Heart right ventricle (tissue), 16 donors: Measurements from ENCODE around the gene NPAS3. TPM values are rescaled to one million over a fixed set of nuclear protein-coding genes. Genes with fewer than 3 reads are reported as not detected.

Experiments used
- ATAC-seq, 8 donors: fragments of 200-7000 bp; cut with Tn5 transposase; one replicate each; pipeline ENCODE4 v1.9.1; 2020; ENCODE audit warnings: mild to moderate bottlenecking in 8 of 8, moderate library complexity in 8 of 8, moderate number of reproducible peaks in 1 of 8
- DNase-seq, 2 donors: peaks; one replicate each; pipeline ENCODE4 v3.0.0-alpha.2; 2020
- H3K27ac ChIP-seq, 10 donors: fragments of 200-600 bp; sonication (generic) in 2 of 10; one replicate each; pipeline versions ENCODE4 v1.5.0 to v1.8.0; 2020 to 2022; ENCODE audit warnings: mild to moderate bottlenecking in 3 of 10
- H3K27me3 ChIP-seq, 7 donors: fragments of 200-600 bp; one replicate each; pipeline ENCODE4 v1.8.0; 2021 to 2022; ENCODE audit warnings: mild to moderate bottlenecking in 2 of 7
- H3K36me3 ChIP-seq, 9 donors: fragments of 200-600 bp; sonication (generic) in 1 of 9; one replicate each; pipeline versions ENCODE4 v1.5.0 to v1.8.0; 2020 to 2022; ENCODE audit warnings: mild to moderate bottlenecking in 2 of 9
- H3K4me1 ChIP-seq, 9 donors: fragments of 200-600 bp; sonication (generic) in 1 of 9; one replicate each; pipeline versions ENCODE4 v1.5.0 to v1.8.0; 2020 to 2022; ENCODE audit warnings: mild to moderate bottlenecking in 4 of 9
- H3K4me3 ChIP-seq, 10 donors: fragments of 200-600 bp; sonication (generic) in 2 of 10; one replicate each; pipeline versions ENCODE4 v1.5.0 to v1.8.0; 2020 to 2022; ENCODE audit warnings: mild to moderate bottlenecking in 7 of 10, moderate library complexity in 2 of 10
- H3K9me3 ChIP-seq, 11 donors: fragments of 200-600 bp in 10 of 11; sonication (generic) in 2 of 11; one replicate each; pipeline versions ENCODE4 v1.5.0 to v1.8.0; 2013 to 2022; ENCODE audit warnings: mild to moderate bottlenecking in 2 of 11, control low read depth in 1 of 11, moderate library complexity in 1 of 11
- WGBS, 2 donors: extraction: QIAGEN DNeasy Blood & Tissue Kit; methylation state at CpG; one replicate each; pipeline ENCODE4 v1.1.7; 2013; ENCODE audit warnings: inconsistent platforms in 1 of 2; 5-methylcytosine and 5-hydroxymethylcytosine counted together
- intact Hi-C, 10 donors: fragments of 100-400 bp; cut with DNase I; formaldehyde crosslinking; loops; one replicate each; pipeline versions ENCODE4 v1.11.1 to v1.14.2; 2022
- polyA plus RNA-seq, 2 donors: library from polyadenylated mRNA; stranded (reverse); fragments of 200-250 nt; gene quantifications; one replicate each; pipeline ENCODE4 v1.2.3, GENCODE V29; 2013
- total RNA-seq, 10 donors: library from RNA; stranded (reverse); fragmentation: NEBNext Ultra II Directional in 3 of 10; extraction: Animal tissue kit (Norgen Biotek cat#: 25700) in 3 of 10; gene quantifications; one replicate each; pipeline versions ENCODE4 v1.2.1 to v1.2.4, GENCODE V29; 2021 to 2023
- TF ChIP-seq, protein P1 (sequence below), 9 donors: fragments of 200-600 bp; sonication (generic) in 2 of 9; IDR thresholded peaks; one replicate each; pipeline versions ENCODE4 v1.5.0 to v1.8.0; 2021 to 2022; ENCODE audit warnings: antibody characterized with exemption in 9 of 9, mild to moderate bottlenecking in 5 of 9, moderate library complexity in 1 of 9
- donor health status: Arrhythmogenic right ventricular cardiomyopathy.
- donor health status: ischemic (EF 13 %, LVEDD 7.1; RV severe dilation, severe dysfunction).
- donor health status: healthy with polysubstance abuse.
- donor health status: DM: no; HTN: yes; CAD: no.
- donor health status: DM: no; HTN: no; CAD: no.
- donor health status: ischemic (EF 25% LVEDD 6.9; RV normal size, moderate dysfunction).
- donor health status: ischemic (EF 25% LVEDD 5.7; RV mildly dilated, moderate dysfunction).
- donor health status: healthy.
- donor health status: DM: yes; HTN: yes; CAD: no.
- donor health status: Ischemic cardiomyopathy.
- donor health status: ischemic (EF 35%, LVEDD 5.7; RV mildly dilated, moderate dysfunction).
- donor health status: nonischemic (EF 11% LVEDD 7.7; RV severe dilation, severe dysfunction).
- donor health status: DM: yes; HTN: yes; CAD: no.
- donor health status: PGD.
- donor health status: ischemic (EF 29% LVEDD 5.4; RV normal size, mild dysfunction).
- donor health status: nonischemic (EF 23%, LVEDD 6.1; RV moderate dilation, normal function).

Gene NPAS3
- total and polyA plus RNA-seq, 12 donors: 0.12 to 2.8 (median 0.99) TPM

DNA sequence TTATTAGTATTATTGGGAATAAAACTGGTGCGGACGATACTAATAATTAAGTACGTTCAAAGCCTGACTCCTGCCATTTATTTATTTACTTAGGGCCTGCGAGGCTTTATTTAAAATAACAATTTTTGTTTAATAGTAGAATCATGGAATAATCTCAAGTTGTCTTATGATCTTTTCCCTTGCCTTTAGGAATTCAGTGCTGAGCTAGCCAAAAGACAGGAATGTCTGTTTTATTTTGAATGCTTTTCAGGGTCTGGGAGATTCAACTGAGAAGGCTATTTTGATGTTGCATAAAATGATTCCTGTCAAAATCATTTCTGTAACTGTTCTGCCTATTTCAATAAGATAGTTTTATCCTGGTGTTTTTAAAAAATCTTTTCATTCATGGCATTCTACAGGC, 522.4 kb downstream of the NPAS3 start:
- no peaks in the 10 kb centered on the region for H3K36me3 ChIP-seq
- 71 to 82% methylated on average over 4 of the region's 4 CpGs for WGBS, 2 donors
- no peak overlapping the region for H3K27ac ChIP-seq
- TF ChIP-seq, protein P1, sequence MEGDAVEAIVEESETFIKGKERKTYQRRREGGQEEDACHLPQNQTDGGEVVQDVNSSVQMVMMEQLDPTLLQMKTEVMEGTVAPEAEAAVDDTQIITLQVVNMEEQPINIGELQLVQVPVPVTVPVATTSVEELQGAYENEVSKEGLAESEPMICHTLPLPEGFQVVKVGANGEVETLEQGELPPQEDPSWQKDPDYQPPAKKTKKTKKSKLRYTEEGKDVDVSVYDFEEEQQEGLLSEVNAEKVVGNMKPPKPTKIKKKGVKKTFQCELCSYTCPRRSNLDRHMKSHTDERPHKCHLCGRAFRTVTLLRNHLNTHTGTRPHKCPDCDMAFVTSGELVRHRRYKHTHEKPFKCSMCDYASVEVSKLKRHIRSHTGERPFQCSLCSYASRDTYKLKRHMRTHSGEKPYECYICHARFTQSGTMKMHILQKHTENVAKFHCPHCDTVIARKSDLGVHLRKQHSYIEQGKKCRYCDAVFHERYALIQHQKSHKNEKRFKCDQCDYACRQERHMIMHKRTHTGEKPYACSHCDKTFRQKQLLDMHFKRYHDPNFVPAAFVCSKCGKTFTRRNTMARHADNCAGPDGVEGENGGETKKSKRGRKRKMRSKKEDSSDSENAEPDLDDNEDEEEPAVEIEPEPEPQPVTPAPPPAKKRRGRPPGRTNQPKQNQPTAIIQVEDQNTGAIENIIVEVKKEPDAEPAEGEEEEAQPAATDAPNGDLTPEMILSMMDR (IDR thresholded peaks at IDR 0.05): no peak
- ATAC-seq: no peak
- intact Hi-C loops: no loop called here
- no peaks in the 10 kb centered on the region for H3K27me3 ChIP-seq
- H3K4me1 ChIP-seq: no peaks in the 10 kb centered on the region
- no peak overlapping the region for H3K4me3 ChIP-seq
- no peaks in the 10 kb centered on the region for H3K9me3 ChIP-seq
- DNase-seq: no peak

DNA sequence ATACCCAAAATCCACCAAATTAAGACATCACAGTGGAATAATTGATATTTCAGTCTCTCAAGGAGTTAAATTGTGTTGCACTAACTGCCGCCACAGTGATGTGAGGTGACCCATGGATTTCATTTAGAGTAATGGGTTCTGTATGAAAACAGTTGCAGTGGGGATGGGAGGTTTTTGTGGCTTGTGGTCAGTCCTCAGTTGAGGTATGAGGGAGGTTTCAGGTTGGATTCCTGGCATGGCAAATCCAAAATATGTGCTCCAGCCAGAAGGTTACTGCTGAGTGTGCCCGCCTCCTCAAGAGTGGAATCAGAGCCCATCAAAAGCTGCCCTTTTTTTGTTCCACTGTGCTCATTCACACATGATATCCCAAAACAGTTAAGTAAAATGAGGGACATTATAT, 525.1 kb downstream of the NPAS3 start:
- TF ChIP-seq, protein P1 (IDR thresholded peaks at IDR 0.05): no peak
- Histone ChIP-seq H3K27ac (no peak overlapping the region), H3K36me3 (no peaks in the 10 kb centered on the region), H3K9me3 (no peaks in the 10 kb centered on the region), H3K4me1 (no peaks in the 10 kb centered on the region), H3K4me3 (no peak overlapping the region), H3K27me3 (no peaks in the 10 kb centered on the region)
- DNase-seq: no peak
- no peak for ATAC-seq
- intact Hi-C loops: no loop called here
- WGBS, 2 donors: 97% methylated on average over 2 of the region's 2 CpGs

DNA sequence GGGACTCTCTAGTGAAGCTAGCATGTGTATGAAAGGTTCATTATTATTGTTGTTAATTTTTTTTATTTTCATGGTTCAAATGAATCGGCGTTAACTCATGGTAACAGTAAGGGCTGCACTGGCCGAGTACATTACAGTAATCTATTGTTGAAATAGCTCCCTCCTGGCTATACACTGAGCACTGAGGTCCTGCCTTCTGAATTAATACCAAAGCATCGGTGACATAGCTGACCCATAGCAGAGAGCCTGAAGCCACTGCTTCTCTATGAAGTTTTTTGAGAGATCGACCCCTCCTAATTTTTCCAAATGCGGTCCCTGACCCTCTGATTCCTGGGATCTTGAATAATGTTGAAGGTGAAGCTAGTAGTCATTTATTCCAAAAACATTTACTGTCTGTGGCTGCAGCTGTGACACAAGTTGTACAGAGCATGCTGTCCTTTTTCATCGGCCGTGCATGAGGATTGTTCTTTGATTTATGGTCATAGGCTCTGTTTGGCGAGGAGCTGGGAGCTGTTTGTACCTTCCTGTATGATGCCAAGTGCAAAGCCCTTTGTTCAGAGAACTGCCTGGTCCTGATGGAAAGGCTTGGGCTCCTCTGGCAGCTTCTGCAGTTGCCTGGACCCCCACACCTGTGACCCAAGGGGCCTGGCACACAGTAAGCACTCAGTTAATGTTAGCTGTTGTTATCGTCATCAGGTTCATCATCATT, 525.7 kb downstream of the NPAS3 start:
- no peak for ATAC-seq
- intact Hi-C loops: no loop called here
- no peak overlapping the region for H3K27ac ChIP-seq
- H3K4me3 ChIP-seq: no peak overlapping the region
- WGBS, 2 donors: 87 to 94% methylated on average over 10 of the region's 10 CpGs
- H3K9me3 ChIP-seq: no peaks in the 10 kb centered on the region
- H3K27me3 ChIP-seq: no peaks in the 10 kb centered on the region
- H3K4me1 ChIP-seq: no peaks in the 10 kb centered on the region
- H3K36me3 ChIP-seq: no peaks in the 10 kb centered on the region
- TF ChIP-seq, protein P1 (IDR thresholded peaks at IDR 0.05): no peak
- DNase-seq: no peak

DNA sequence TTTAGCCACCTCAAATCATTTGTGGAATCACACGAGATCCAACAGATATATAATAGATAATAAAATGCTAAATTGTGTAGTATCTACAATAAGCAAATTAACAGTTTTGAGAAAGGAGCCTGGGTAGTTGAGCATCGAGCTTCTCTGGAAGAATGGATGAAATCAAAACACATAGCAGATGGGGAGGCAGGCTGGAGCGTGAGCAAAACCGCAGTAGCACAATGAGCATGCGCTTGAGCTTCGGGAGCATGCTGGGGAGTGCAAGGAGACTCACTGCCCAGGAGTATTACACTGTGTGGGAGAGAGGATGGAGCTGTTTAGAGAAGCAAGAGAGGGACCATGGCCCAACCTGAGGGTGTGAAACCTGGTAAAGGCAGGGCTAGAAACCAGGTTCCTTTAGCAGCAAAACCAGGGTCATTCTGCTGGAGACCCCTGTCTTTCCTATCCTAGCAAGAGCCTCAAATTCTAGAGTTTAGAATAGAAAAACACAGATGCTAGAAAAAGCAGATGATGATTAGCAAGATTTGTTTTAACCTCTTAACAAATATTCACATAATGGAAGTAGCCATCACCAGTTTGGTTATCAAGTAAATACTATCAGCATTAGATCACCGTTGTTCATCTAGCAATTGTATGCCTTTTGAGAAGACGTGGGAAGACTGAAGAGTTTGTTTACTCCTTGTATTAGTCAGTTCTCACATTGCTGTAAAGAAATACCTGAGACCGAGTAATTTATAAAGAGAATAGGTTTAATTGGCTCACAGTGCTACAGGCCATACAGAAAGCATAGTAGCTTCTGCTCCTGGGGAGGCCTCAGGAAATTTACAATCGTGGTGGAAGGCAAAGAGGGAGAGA, 527.4 kb downstream of the NPAS3 start:
- H3K27me3 ChIP-seq: no peaks in the 10 kb centered on the region
- no peak overlapping the region for H3K4me3 ChIP-seq
- ATAC-seq (no peak), DNase-seq (no peak)
- WGBS, 2 donors: 83 to 89% methylated on average over 10 of the region's 10 CpGs
- intact Hi-C loops: no loop called here
- H3K4me1 ChIP-seq: no peaks in the 10 kb centered on the region
- no peaks in the 10 kb centered on the region for H3K9me3 ChIP-seq
- TF ChIP-seq, protein P1 (IDR thresholded peaks at IDR 0.05): no peak
- H3K36me3 ChIP-seq: no peaks in the 10 kb centered on the region
- no peak overlapping the region for H3K27ac ChIP-seq
